ENCODE measurements around the gene OR10H3. TPM values are rescaled to one million over a fixed set of nuclear protein-coding genes. Genes with fewer than 3 reads are reported as not detected.

Gene OR10H3
- total and polyA plus RNA-seq, 2 of the 13 experiments (the other 11 are each of a cell fraction or from before 2014, with no cell fraction given), result not detected

GRCh38 chr19:15714638-15715037 is 23.1 kb upstream of the OR10H3 start:
- BruUV-seq (replicated peaks), result no TSS peak
- POLR2A ChIA-PET, result no interaction called here
- WGBS (ENCODE audit: low lambda C conversion rate), result 7% methylated on average over 3 of the region's 3 CpGs

GRCh38 chr19:15715642-15716041 is 22.1 kb upstream of the OR10H3 start:
- H2AFZ ChIP-seq (ENCODE audit: low read length), result no peak overlapping the region
- no peaks in the 10 kb centered on the region for H3K79me2 ChIP-seq (ENCODE audit: insufficient read depth, low read length)
- no peaks in the 10 kb centered on the region for H3K4me1 ChIP-seq (ENCODE audit: insufficient read depth, low read length)
- no TSS peak for BruUV-seq (replicated peaks)
- FAIRE-seq (no peak), ATAC-seq (no peak), DNase-seq (ENCODE audit: low spot score) (no peak)
- no peak overlapping the region for H3K4me3 ChIP-seq (replicated peaks in 1 of 3; ENCODE audit: insufficient read depth in 1 of 3, low read depth in 2 of 3, low read length in 3 of 3)
- WGBS (ENCODE audit: low lambda C conversion rate), result 96% methylated on average over 1 of the region's 1 CpG
- H4K20me1 ChIP-seq (ENCODE audit: insufficient read depth, low read length), result no peaks in the 10 kb centered on the region
- intact Hi-C loops (cut with micrococcal nuclease; ENCODE audit: unreplicated experiment), result no loop called here
- POLR2A ChIA-PET, result no interaction called here
- no peaks in the 10 kb centered on the region for H3K9me3 ChIP-seq (ENCODE audit: low read length)
- no peaks in the 10 kb centered on the region for H3K36me3 ChIP-seq (replicated peaks in 1 of 2; ENCODE audit: control insufficient read depth in 1 of 2, insufficient read depth in 2 of 2, low read length in 2 of 2)
- in situ Hi-C loops (cut with HindIII; ENCODE audit: extremely low pct_ligation_motif_present, low pct_unique_long_range_greater_than_20kb), result no loop called here
- CTCF ChIA-PET (ENCODE audit: low intra/inter-chr PET ratio, low total read pairs), result no interaction called here
- no peak overlapping the region for H3K9ac ChIP-seq (ENCODE audit: insufficient read depth, low read depth, low read length)
- H3K27me3 ChIP-seq (ENCODE audit: control insufficient read depth in 1 of 2, insufficient read depth in 2 of 2, low read length in 2 of 2), result no peaks in the 10 kb centered on the region
- no peak overlapping the region for H3K27ac ChIP-seq (ENCODE audit: extremely low read length, insufficient read depth, low read length)
- H3K4me2 ChIP-seq (ENCODE audit: low read depth, low read length), result no peak overlapping the region
- TF ChIP-seq KDM4B (CRISPR knock-in tag; IDR thresholded peaks at IDR 0.05) (no peak), MZF1 (CRISPR knock-in tag; IDR thresholded peaks at IDR 0.05; ENCODE audit: borderline replicate concordance) (no peak), ZBTB42 (CRISPR knock-in tag; IDR thresholded peaks at IDR 0.05) (no peak), KAT7 (CRISPR knock-in tag; IDR thresholded peaks at IDR 0.05; ENCODE audit: borderline replicate concordance) (no peak), ZFP1 (CRISPR knock-in tag; IDR thresholded peaks at IDR 0.05) (no peak), PLSCR1 (CRISPR knock-in tag; IDR thresholded peaks at IDR 0.05; ENCODE audit: borderline replicate concordance) (no peak), ZNF503 (CRISPR knock-in tag; IDR thresholded peaks at IDR 0.05) (no peak), ZGPAT (CRISPR knock-in tag; IDR thresholded peaks at IDR 0.05) (no peak), GABPB1 (CRISPR knock-in tag; IDR thresholded peaks at IDR 0.05) (no peak), RARA (CRISPR knock-in tag; IDR thresholded peaks at IDR 0.05) (no peak), ETS1 (CRISPR knock-in tag; IDR thresholded peaks at IDR 0.05) (no peak), ZNF468 (CRISPR knock-in tag; IDR thresholded peaks at IDR 0.05) (no peak), PTBP1 (IDR thresholded peaks at IDR 0.05; ENCODE audit: low read depth, low read length, poor library complexity, severe bottlenecking) (no peak), RFXANK (CRISPR knock-in tag; IDR thresholded peaks at IDR 0.05) (no peak)

More at GRCh38 chr19:15714638-15715037, 23.1 kb upstream of the OR10H3 start:
- no peaks in the 10 kb centered on the region for H3K79me2 ChIP-seq (ENCODE audit: insufficient read depth, low read length)
- no peak for ATAC-seq
- FAIRE-seq, result no peak
- H3K4me3 ChIP-seq (replicated peaks in 1 of 3; ENCODE audit: insufficient read depth in 1 of 3, low read depth in 2 of 3, low read length in 3 of 3), result no peak overlapping the region
- H4K20me1 ChIP-seq (ENCODE audit: insufficient read depth, low read length), result no peaks in the 10 kb centered on the region
- intact Hi-C loops (cut with micrococcal nuclease; ENCODE audit: unreplicated experiment), result no loop called here
- DNase-seq (ENCODE audit: low spot score), result no peak
- no peaks in the 10 kb centered on the region for H3K9me3 ChIP-seq (ENCODE audit: low read length)
- no peaks in the 10 kb centered on the region for H3K4me1 ChIP-seq (ENCODE audit: insufficient read depth, low read length)
- no peak for TF ChIP-seq ZBTB7B (CRISPR knock-in tag; IDR thresholded peaks at IDR 0.05)
- no peak overlapping the region for H2AFZ ChIP-seq (ENCODE audit: low read length)
- H3K27ac ChIP-seq (ENCODE audit: extremely low read length, insufficient read depth, low read length), result no peak overlapping the region
- in situ Hi-C loops (cut with HindIII; ENCODE audit: extremely low pct_ligation_motif_present, low pct_unique_long_range_greater_than_20kb), result no loop called here
- no peaks in the 10 kb centered on the region for H3K36me3 ChIP-seq (replicated peaks in 1 of 2; ENCODE audit: control insufficient read depth in 1 of 2, insufficient read depth in 2 of 2, low read length in 2 of 2)
- no peaks in the 10 kb centered on the region for H3K27me3 ChIP-seq (ENCODE audit: control insufficient read depth in 1 of 2, insufficient read depth in 2 of 2, low read length in 2 of 2)
- no peak overlapping the region for H3K9ac ChIP-seq (ENCODE audit: insufficient read depth, low read depth, low read length)
- H3K4me2 ChIP-seq (ENCODE audit: low read depth, low read length), result no peak overlapping the region
- CTCF ChIA-PET (ENCODE audit: low intra/inter-chr PET ratio, low total read pairs), result no interaction called here
